NOMO-1 (cell line): ENCODE measurements around the gene NLGN4X.

Experiments
- DNase-seq, 2 experiments: peaks; one replicate each; lab custom pipeline; 2025; ENCODE audit not compliant: unreplicated experiment in 2 of 2; lab: John Stamatoyannopoulos, UW

Gene NLGN4X

GRCh38 chrX:6159468-6159867, 69.2 kb downstream of the NLGN4X start:
- no peak for DNase-seq

GRCh38 chrX:6151971-6152370, 76.7 kb downstream of the NLGN4X start:
- no peak for DNase-seq

- DNase-seq: no peak
Observed at GRCh38 chrX:6149060-6149872, 79.4 kb downstream of the NLGN4X start.

GRCh38 chrX:6134255-6134654, 94.4 kb downstream of the NLGN4X start:
- DNase-seq: no peak

GRCh38 chrX:6132970-6133369, 95.7 kb downstream of the NLGN4X start:
- DNase-seq: no peak

- DNase-seq: no peak
Observed at GRCh38 chrX:6131287-6131686, 97.4 kb downstream of the NLGN4X start.

- no peak for DNase-seq
Observed at GRCh38 chrX:6129195-6129594, 99.5 kb downstream of the NLGN4X start.

- no peak for DNase-seq
Observed at GRCh38 chrX:6120329-6120728, 108.3 kb downstream of the NLGN4X start.

GRCh38 chrX:6095469-6095868, 133.2 kb downstream of the NLGN4X start:
- no peak for DNase-seq

GRCh38 chrX:6074532-6074931, 154.1 kb downstream of the NLGN4X start:
- no peak for DNase-seq

GRCh38 chrX:6071731-6072130, 156.9 kb downstream of the NLGN4X start:
- DNase-seq: no peak

- DNase-seq: no peak
Observed at GRCh38 chrX:6067600-6067999, 161.1 kb downstream of the NLGN4X start.

GRCh38 chrX:6053141-6053540, 175.5 kb downstream of the NLGN4X start:
- no peak for DNase-seq

- DNase-seq: no peak
Observed at GRCh38 chrX:6052111-6052745, 176.4 kb downstream of the NLGN4X start.

GRCh38 chrX:6049132-6049531, 179.5 kb downstream of the NLGN4X start:
- no peak for DNase-seq

GRCh38 chrX:6041630-6042029, 187.0 kb downstream of the NLGN4X start:
- no peak for DNase-seq

- DNase-seq: no peak
Observed at GRCh38 chrX:6029014-6029413, 199.7 kb downstream of the NLGN4X start.

GRCh38 chrX:6026980-6027379, 201.7 kb downstream of the NLGN4X start:
- DNase-seq: no peak

- no peak for DNase-seq
Observed at GRCh38 chrX:6026429-6026828, 202.2 kb downstream of the NLGN4X start.

- DNase-seq: no peak
Observed at GRCh38 chrX:6024204-6024603, 204.5 kb downstream of the NLGN4X start.

GRCh38 chrX:6021316-6022091, 207.2 kb downstream of the NLGN4X start:
- DNase-seq: no peak

- DNase-seq: no peak
Observed at GRCh38 chrX:6019076-6019475, 209.6 kb downstream of the NLGN4X start.
